Hematopoietic multipotent progenitor cell treated with erythropoietin and hydrocortisone succinate and interleukin-3 and kit ligand, for 8 days (in vitro differentiated cells): ENCODE data around the gene SCAPER.

Experiments used
- DNase-seq: peaks from one replicate; pipeline ENCODE4 v3.0.0-alpha.2; 2015

SCAPER gene

GRCh38 chr15:76393614-76394013 lies 511.5 kb downstream of the SCAPER start:
- DNase-seq, result no peak

GRCh38 chr15:76391847-76392246 lies 513.3 kb downstream of the SCAPER start:
- no peak for DNase-seq

GRCh38 chr15:76391309-76391708 lies 513.8 kb downstream of the SCAPER start:
- DNase-seq, result no peak

- DNase-seq, result no peak
Measured at GRCh38 chr15:76390571-76390970, 514.6 kb downstream of the SCAPER start.

GRCh38 chr15:76386926-76387325 lies 518.2 kb downstream of the SCAPER start:
- DNase-seq, result no peak

GRCh38 chr15:76386178-76386577 lies 519.0 kb downstream of the SCAPER start:
- DNase-seq, result no peak

GRCh38 chr15:76384409-76384808 lies 520.7 kb downstream of the SCAPER start:
- DNase-seq, result no peak

- no peak for DNase-seq
Measured at GRCh38 chr15:76382987-76383728, 522.0 kb downstream of the SCAPER start.

- no peak for DNase-seq
Measured at GRCh38 chr15:76381366-76381765, 523.8 kb downstream of the SCAPER start.

- no peak for DNase-seq
Measured at GRCh38 chr15:76380249-76380648, 524.9 kb downstream of the SCAPER start.

GRCh38 chr15:76378691-76379090 lies 526.4 kb downstream of the SCAPER start:
- no peak for DNase-seq

GRCh38 chr15:76377751-76378150 lies 527.4 kb downstream of the SCAPER start:
- no peak for DNase-seq

- DNase-seq, result no peak
Measured at GRCh38 chr15:76377217-76377616, 527.9 kb downstream of the SCAPER start.

- no peak for DNase-seq
Measured at GRCh38 chr15:76376816-76377215, 528.3 kb downstream of the SCAPER start.

- DNase-seq, result no peak
Measured at GRCh38 chr15:76376029-76376428, 529.1 kb downstream of the SCAPER start.

GRCh38 chr15:76368122-76368621 lies 537.0 kb downstream of the SCAPER start:
- DNase-seq, result no peak

GRCh38 chr15:76366714-76367113 lies 538.4 kb downstream of the SCAPER start:
- no peak for DNase-seq

- DNase-seq, result no peak
Measured at GRCh38 chr15:76363251-76363650, 541.9 kb downstream of the SCAPER start.

- no peak for DNase-seq
Measured at GRCh38 chr15:76360416-76360815, 544.7 kb downstream of the SCAPER start.

GRCh38 chr15:76359152-76359551 lies 546.0 kb downstream of the SCAPER start:
- no peak for DNase-seq

- no peak for DNase-seq
Measured at GRCh38 chr15:76358453-76358852, 546.7 kb downstream of the SCAPER start.

- no peak for DNase-seq
Measured at GRCh38 chr15:76354823-76355440, 550.2 kb downstream of the SCAPER start.

GRCh38 chr15:76353903-76354302 lies 551.2 kb downstream of the SCAPER start:
- DNase-seq, result no peak

- no peak for DNase-seq
Measured at GRCh38 chr15:76353023-76353577, 552.0 kb downstream of the SCAPER start.
